Activated T-cell treated with anti-CD3 and anti-CD28 coated beads for 4 hours (primary cell): ENCODE measurements around the gene CGAS.
"Not testable (repeated sequence)": the region's sequence is repeated elsewhere in the genome, so short reads cannot be mapped to it uniquely, and the experiment has no call there.

Experiments
- DNase-seq: peaks from one replicate; pipeline ENCODE4 v3.0.0-alpha.2; 2020

The CGAS gene

DNA sequence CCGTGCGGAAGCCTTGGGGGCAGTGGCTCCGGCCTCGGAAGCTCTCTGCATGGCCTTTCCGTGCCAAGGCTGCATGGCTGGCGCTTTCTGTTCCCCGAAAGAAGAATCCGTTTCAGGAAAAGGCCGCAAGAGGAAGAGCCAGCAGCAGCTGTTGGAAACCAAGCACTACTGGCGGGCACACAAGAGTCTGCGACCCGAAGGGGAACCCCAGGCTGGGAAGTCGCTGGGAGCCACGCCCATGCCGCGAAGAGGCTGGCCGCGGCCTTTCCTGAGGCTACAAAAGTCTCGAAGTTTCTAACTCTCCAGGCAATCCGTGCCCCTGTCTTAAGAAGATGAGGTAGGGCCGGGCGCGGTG lies at the start of gene CGAS:
Gene CGAS (minus strand): TSS at position 191 of the 355 bp plus-strand sequence. CDS start 116 bp downstream, at position 75.
- peak; percentile 60 for DNase-seq

DNA sequence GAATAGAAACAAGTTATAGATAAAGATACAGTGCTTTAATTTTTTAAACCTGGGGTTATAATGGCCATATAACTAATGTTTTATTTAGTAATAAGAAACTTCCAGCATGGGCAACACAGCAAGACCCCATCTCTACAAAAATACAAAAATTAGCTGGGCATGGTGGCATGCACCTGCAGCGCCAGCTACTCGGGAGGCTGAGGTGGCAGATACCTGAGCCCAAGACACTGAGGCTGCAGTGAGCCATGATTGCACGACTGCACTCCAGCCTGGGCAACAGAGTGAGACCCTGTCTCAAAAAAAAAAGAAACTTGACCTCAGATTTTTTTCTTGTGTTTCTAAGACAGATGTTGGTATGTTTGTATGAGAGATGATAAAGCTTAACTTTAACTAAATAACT lies 45.8 kb upstream of the CGAS start:
- no peak for DNase-seq

DNA sequence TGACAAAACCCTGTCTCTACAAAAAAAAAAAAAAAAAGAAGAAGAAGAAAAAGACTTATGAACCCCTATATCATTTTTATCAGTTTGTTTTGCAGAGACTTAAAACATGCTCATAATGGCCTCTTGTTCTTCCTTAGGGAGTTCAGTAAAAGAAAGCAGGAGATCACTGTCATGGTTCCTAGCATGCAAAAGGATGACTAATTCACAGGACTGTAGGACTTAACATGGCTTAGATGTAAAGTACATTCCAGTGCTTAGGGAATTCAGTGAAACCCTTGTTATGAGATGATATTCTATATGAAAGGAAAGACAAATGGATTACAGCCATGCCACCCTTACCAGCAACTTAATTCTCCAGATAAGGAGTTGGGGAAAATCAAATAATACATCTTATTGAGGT lies 39.3 kb upstream of the CGAS start:
- DNase-seq, result no peak

DNA sequence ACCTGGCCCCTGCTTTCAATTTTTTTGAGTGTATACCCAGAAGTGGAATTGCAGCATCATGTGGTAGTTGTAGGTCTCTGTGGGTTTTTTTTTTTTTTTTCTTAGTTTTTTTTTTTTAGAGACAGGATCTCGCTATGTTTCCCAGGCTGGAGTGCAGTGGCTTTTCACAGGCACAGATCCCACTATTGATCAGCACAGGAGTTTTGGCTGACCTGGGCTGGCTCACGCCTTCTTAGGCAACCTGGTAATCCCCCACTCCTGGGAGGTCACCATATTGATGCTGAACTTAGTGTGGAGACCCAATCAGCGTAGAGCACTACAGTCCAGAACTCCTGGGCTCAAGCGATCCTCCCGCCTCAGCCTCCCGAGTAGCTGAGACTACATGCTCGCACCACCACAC lies 35.4 kb upstream of the CGAS start:
- DNase-seq, result no peak

DNA sequence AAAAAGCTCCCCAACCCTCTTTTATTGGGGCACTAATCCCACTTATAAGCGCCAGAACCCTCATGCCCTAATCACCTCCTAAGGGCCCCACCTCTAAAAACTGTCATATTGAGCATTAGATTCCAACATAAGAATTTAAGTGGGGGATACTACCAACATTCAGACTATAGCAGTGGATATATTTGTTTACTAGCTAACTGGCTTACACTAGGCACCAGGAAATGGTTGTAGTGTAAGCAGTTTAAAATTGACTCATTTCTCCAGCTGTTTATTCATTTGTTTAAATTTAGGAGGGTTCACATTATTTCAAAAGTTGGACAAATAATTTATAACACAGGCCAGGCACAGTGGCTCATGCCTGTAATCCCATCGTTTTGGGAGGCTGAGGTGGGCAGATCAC lies 32.3 kb upstream of the CGAS start:
- no peak for DNase-seq

DNA sequence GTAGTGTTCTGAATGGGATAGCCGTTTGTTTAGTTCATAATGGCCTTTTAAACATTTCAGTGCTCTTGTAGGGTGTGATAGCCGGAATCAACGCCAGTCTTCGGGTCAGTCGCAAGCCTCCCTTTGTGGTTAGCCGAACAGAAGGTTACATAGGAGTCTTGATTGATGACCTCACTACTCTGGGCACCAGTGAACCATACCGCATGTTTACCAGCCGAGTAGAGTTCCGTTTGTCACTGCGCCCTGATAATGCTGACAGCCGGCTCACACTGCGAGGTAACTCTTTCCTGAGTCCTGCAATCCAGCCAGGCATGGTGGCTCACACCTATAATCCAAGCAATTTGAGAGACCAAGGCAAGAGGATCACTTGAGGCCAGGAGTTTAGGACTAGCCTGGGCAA lies 29.9 kb upstream of the CGAS start:
- no peak for DNase-seq

DNA sequence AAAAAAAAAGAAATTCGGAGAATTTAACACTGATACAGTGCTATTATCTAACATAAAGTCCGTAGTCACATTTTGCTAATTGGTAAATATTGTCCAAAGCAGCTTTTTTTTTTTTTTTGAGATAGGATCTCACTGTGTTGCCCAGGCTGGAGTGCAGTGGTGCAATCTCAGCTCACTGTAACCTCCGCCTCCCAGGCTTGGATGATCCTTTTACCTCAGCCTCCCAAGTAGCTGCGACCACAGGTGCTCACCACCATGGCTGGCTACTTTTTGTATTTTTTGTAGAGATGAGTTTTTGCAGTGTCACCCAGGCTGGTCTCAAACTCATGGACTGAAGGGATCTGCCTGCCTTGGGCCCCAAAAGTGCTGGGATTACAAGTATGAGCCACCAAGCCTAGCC lies 25.3 kb upstream of the CGAS start:
- no peak for DNase-seq

DNA sequence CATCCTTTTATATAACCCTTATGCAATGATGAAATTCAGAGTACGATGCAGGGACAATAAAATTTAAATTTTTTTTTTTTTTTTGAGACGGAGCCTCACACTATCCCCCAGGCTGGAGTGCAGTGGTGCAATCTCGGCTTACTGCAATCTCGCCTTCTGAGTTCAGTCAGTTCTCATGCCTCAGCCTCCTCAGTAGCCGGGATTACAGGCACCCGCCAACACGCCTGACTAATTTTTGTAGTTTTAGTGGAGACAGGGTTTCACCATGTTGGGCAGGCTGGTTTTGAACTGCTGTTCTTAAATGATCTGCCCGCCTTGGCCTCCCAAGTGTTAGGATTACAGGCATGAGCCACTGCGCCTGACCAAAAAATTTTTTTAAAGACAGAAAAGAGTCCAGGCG lies 24.6 kb upstream of the CGAS start:
- no peak for DNase-seq

DNA sequence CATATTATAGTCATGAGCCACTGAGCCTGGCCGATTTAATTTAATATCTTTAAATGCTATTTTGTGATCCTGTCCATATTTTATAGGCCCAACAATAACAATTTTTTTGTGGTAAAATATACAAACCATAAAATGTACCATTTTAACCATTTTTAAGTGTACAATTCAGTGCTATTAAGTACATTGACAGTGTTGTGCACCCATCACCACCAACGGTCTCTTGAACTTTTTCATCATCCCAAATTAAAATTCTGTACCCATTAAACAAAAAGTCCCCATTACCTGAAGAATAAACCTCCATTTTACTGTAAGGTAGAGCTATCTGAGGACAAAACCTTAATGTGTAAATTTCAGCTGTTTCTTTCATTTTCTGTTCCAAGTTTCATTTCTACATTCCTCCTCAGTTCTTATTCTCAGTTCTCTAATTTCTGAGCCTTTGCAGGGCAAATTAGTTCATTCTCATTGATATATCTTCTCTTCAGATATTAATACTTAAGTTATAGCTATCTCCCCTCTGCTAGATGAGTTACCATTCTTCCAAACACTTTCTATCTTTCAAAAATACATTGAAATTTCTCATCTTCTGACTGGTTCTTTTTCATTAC lies 19.7 kb upstream of the CGAS start:
- DNase-seq, result no peak

DNA sequence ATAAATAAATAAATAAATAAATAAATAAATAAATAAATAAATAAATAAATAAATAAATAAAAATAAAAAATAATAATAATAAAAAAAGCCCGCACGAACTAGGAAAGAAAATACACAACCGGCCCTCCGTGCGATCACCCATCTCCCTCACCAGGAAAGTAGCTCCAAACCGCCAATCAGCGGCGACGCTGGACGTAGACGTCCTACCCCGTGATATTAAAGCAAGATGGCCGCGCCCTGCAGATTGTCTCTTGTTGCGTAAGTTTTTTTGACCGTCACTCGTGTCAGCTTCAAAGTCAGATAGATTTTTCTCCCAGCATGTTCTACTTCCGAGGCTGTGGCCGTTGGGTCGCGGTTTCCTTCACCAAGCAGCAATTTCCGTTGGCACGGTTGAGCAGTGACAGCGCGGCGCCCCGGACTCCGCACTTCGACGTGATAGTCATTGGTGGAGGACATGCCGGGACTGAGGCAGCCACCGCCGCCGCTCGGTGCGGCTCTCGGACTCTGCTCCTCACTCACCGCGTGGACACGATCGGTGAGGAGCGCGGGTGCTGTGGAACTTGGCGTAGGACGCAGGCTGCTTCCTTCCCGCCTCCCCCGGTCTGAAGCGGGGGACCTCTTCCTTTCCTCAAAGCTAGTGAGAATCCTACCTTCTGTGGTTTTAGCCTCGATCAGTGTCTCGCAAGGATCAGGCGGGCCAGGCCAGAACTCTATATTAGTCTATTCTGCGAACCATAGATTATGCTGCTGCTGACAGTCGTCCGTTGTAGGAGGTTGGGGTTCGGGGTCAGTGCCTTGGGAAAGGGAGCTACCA lies 9.6 kb upstream of the CGAS start, which contains the start of gene MTO1:
Gene MTO1 (plus strand): TSS at position 201 of the 814 bp plus-strand sequence. CDS start 118 bp downstream, at position 319.
- DNase-seq, result peak; percentile 70

DNA sequence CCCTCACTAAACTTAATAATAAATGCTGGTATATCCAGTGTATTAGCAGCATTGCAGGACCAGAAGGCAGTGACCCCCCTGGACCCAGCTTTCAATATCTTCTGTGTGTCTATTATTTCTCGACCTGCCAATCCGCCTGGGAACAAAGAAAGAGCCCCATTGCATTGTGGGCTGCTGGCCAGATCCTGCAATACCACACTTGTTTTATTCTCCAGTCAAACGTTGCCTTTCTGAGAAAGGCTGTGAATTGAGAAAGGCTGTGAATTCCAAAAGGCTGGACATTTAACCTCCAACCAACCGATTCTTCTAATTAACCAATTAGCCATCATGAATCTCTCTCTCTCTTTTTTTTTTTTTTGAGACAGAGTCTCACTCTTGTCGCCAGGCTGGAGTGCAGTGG lies 8.0 kb upstream of the CGAS start:
- no peak for DNase-seq

DNA sequence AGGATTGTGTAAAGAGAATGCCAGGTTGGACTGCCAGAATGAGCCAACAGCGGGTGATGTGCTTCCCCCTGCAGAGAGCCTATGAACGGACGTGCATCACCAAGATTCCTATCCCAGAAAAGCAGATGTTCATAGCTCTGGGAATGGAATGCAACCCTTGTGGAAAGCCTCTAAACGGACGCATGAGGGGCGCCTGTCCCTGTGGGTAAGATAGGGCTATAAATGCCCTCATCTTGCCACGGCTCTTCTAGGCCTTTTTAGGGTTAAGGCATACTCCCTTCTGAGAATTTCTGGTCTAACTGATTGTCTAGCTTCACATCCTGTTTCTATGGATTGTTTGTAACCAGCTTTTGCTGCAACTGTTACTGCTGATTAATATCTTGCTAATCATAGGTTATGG lies 7.4 kb upstream of the CGAS start:
- DNase-seq, result not testable (repeated sequence)

DNA sequence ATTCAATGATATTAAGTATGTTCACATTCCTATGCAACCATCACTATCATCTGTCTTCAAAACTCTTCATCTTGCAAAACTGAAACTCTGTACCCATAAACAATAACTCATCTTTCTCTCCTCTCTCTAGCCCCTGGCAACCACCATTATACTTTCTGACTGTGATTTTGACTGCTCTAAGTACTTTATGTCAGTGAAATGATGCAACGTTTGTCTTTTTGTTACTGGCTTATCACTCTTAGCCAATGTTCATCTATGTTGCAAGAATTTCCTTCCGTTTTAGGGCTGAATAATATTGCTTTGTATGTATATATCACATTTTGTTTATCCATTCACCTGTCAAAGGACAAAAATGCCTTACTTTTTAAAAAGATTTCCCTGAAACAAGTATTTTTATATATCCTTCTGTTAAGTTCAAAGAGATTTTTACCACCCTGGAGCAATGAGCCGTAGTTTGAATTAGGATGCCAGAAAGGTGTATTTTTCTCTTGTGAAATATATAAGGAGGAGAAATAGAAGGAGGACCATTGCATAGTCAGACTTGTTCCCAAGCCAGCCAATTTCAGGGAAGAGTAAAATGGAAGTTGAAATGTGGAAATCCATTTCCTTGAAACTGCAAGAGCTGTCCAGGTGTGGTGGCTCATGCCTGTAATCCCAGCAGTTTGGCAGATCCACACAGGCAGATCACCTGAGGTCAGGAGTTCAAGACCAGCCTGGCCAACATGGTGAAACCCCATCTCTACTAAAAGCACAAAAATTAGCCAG lies 4.0 kb upstream of the CGAS start:
- DNase-seq, result no peak

DNA sequence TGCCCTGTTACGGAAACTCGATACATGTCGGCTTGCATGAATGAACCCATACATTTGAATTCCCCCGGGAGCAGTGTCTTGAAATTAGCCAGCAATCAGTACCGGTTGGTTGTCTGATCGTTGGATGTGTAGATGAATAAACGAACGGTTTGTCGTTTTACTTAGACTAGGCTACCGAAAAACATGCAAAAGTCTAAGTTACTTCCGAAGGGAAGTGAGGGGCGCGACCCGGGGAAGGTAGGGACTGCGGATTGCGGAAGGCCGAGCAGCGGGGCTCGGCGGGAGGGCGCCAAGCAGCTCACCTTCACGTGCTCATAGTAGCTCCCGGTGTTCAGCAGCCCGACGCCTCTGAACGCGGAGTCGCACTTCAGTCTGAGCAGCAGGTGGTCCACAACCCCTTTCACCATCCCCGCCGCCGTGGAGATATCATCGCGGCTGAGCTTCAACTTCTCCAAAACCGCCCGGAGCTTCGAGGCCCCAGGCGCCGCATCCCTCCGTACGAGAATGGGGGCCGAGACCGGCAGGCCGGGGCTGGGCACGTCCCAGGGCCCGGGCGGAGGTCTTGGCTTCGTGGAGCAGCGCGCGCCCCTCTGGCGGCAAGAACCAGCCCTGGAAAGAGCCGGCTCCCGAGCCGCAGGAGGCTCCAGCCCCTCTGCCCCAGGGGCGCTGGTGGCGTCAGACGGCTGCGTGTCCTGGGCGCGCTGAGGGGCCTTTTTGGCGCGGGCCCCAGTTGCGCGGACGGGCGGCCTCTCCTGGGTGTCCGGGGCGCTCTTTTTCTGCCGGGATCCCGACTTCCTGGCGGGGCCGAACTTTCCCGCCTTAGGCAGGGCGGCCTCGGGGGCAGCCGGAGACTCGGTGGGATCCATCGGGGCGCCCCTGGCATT lies 632 bp downstream of the CGAS start:
- peak; percentile 33 for DNase-seq

DNA sequence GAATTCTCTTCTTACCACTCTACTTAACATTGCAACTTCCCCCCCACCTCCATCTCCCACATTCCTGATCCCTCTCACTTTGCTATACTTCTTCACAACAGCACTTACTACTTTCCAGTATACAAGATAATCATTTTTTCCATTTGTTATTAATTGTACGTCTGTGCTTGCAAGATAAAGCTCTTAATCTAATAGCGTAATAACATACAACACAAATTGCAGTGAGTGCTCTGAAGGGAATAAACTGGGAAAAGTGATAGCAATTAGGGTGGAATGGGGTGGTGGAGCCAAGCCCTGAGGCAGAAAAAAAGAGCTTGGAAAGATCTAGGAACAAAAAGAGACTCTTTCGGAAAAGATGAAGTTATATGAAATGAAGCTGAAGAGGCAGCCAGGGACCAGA lies 8.5 kb downstream of the CGAS start:
- DNase-seq, result no peak

DNA sequence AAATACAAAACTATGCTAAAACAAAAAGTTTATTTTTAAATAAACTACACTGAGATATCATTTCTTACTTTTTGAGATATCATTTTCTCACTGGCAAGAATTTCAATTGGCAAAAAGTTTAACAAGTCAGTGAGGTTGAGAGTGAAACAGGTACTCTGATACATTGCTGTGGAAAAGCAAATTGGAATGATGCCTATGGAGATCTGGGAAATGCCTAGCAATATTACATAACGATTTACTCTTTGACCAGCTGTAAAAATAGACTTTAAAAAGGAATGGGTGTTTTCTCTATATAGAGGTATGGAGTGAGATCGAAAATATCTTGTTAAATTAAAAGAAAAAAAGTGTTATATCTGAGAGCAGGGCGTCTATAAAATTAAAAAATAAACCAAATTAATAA lies 16.9 kb downstream of the CGAS start:
- DNase-seq, result no peak

DNA sequence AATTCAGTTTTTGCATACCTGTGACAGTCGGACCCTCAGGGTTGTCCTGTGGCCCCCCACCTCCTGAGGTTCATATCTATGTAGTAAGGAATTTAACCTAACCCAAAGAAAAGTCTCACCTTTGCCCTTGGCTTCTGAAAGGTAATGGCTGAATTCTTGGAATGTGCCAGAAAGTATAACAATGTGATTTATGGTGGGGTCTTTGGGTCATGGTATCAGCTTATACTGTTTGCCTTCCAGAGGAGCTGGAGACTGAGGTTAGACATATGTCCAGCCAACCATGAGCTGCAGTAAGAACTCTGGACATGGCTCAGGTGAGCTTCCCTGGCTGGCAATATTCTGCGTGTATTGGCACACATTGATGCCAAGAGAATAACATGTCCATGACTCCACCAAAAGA lies 30.6 kb downstream of the CGAS start:
- no peak for DNase-seq

DNA sequence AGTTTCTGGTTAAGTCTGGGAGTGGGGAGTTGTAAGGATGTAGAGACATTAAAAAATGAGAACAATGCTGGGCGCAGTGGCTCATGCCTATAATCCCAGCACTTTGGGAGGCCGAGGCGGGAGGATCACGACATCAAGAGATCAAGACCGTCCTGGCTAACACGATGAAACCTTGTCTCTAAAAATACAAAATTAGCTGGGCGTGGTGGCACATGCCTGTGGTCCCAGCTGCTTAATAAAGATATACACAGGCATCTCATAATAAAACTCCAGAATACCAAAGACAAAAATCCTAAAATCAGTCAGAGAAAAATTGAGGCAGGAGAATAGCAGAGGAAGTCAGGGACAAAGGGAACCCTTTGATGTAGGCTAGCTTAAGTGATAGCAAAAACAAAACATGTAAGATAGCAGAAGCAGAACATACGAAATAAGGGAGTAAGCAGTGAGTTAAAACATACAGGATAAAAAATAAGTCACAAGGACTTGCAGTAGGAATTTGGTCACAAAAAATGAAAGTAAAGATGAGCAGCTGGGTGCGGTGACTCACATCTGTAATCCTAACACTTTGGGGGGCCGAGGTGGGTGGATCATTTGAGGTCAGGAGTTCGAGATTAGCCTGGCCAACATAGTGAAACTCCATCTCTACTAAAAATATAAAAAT lies 33.9 kb downstream of the CGAS start:
- DNase-seq, result no peak

DNA sequence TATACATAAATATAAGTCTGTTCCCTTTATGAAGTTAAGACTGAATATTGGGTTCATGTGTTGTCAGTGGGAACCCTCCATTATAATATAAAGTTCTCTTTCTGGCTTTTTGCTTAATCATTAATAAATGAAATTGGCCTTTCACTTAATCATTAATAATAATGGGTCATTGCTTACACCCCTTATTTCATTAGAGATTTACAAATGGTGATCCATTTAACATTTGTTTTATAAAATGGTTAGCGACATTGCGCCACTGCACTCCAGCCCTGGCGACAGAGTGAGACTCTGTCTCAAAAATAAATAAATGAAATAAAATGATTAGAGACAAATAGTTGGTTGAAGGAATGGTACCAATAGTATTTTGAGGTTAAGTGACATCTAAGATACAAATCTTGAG lies 39.0 kb downstream of the CGAS start:
- no peak for DNase-seq

DNA sequence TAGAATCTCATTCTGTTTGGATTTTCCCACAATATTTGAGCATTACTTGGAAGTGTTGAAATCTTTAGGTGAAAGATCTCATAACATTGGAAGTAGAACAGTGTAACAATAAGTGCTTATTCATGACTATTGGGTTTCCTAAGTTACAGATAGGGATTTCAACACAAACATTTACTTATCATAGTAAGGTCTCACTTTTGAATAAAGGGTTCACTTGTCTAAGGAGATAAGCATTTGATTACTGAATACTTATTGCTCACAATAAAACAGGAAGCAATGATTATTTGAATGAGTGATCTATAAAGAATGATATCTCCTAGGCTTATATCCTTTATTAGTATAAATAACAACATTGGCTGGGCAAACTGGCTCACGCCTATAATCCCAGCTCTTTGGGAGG lies 42.7 kb downstream of the CGAS start:
- no peak for DNase-seq

DNA sequence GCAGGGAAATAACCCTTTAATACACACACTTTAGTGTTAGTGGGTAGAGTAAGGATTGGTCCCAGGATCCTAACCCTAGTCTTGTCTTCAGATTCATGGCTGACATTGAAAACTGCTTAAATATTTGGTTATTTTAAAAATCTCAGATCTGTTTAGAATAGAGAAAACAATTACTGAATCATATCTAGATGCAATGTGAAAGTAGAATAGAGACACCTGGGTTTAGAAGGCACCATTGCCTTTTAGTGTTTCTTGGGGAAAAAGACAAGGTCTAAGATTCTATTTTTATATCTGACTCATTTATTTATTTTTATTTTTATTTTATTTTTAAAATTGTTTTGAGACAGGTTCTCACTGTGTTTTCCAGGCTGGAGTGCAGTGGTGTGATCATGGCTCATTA lies 51.4 kb downstream of the CGAS start:
- no peak for DNase-seq

DNA sequence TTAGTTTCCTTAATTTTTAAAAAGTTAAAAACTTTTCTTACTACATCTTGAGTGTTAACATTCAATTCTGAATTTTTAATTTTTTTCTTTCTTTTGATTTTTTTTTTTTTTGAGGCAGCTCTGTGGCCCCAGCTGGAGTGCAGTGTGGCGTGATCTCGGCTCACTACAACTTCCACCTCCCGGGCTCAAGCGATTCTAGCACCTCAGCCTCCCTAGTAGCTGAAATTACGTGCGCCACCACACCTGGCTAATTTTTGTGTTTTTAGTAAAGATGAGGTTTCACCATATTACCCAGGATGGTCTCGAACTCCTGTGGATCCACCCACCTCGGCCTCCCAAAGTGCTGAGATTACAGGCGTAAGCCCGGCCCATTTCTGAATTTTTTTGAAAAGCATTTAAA lies 56.2 kb downstream of the CGAS start:
- DNase-seq, result no peak
